ENCODE measurements around the gene RARB. TPM values are rescaled to one million over a fixed set of nuclear protein-coding genes. Genes with fewer than 3 reads are reported as not detected.

The RARB gene
- total and polyA plus RNA-seq, 2 of the 13 experiments (the other 11 are each of a cell fraction or from before 2014, with no cell fraction given): 0.16 TPM; not detected in 1

- POLR2A ChIA-PET: no interaction called here
- no peak for FAIRE-seq
- peaks cover 4 to 28% of the 10 kb centered on the region in 2 experiments; a peak in 3 of 5 replicates for H3K36me3 ChIP-seq (replicated peaks in 1 of 2; ENCODE audit: control insufficient read depth in 1 of 2, insufficient read depth in 2 of 2, low read length in 2 of 2)
- intact Hi-C loops (cut with micrococcal nuclease; ENCODE audit: unreplicated experiment): loop anchor here (10.0 kb wide), 2 partner anchors 163 to 913 kb away; no protein-coding TSS in a partner anchor
- DNase-seq (ENCODE audit: low spot score): no peak
- in situ Hi-C loops (cut with HindIII; ENCODE audit: extremely low pct_ligation_motif_present, low pct_unique_long_range_greater_than_20kb): loop anchor here (10.0 kb wide), 2 partner anchors 633 to 823 kb away; no protein-coding TSS in a partner anchor
- H3K9ac ChIP-seq (ENCODE audit: insufficient read depth, low read depth, low read length): no peak overlapping the region
- ATAC-seq: no peak
- no peak overlapping the region for H3K4me2 ChIP-seq (ENCODE audit: low read depth, low read length)
- CTCF ChIA-PET (ENCODE audit: low intra/inter-chr PET ratio, low total read pairs): no interaction called here
- H3K27ac ChIP-seq (ENCODE audit: extremely low read length, insufficient read depth, low read length): no peak overlapping the region
- H3K4me1 ChIP-seq (ENCODE audit: insufficient read depth, low read length): peaks cover 14% of the 10 kb centered on the region
- TF ChIP-seq ZNF652 (CRISPR knock-in tag; IDR thresholded peaks at IDR 0.05; ENCODE audit: borderline replicate concordance, low read depth) (no peak), ZBTB37 (CRISPR knock-in tag; IDR thresholded peaks at IDR 0.05) (no peak), ZBTB42 (CRISPR knock-in tag; IDR thresholded peaks at IDR 0.05) (no peak), ZNF33A (CRISPR knock-in tag; IDR thresholded peaks at IDR 0.05; ENCODE audit: borderline replicate concordance) (no peak), FOXA3 (CRISPR knock-in tag; IDR thresholded peaks at IDR 0.05) (no peak), CSRNP1 (CRISPR knock-in tag; IDR thresholded peaks at IDR 0.05) (no peak), ZUFSP (CRISPR knock-in tag; IDR thresholded peaks at IDR 0.05; ENCODE audit: borderline replicate concordance) (no peak), ZNF317 (CRISPR knock-in tag; IDR thresholded peaks at IDR 0.05) (no peak), ZNF816 (CRISPR knock-in tag; IDR thresholded peaks at IDR 0.05; ENCODE audit: borderline replicate concordance) (no peak), ZSCAN30 (CRISPR knock-in tag; IDR thresholded peaks at IDR 0.05) (no peak), ZNF205 (CRISPR knock-in tag; IDR thresholded peaks at IDR 0.05) (no peak)
- 98% methylated on average over 1 of the region's 1 CpG for whole genome bisulfite sequencing (ENCODE audit: low lambda C conversion rate)
- no peaks in the 10 kb centered on the region for H3K9me3 ChIP-seq (ENCODE audit: low read length)
- H2AFZ ChIP-seq (ENCODE audit: low read length): no peak overlapping the region
- no peak overlapping the region for H3K4me3 ChIP-seq (replicated peaks in 1 of 3; ENCODE audit: insufficient read depth in 1 of 3, low read depth in 2 of 3, low read length in 3 of 3)
- H3K27me3 ChIP-seq (ENCODE audit: control insufficient read depth in 1 of 2, insufficient read depth in 2 of 2, low read length in 2 of 2): no peaks in the 10 kb centered on the region
- H4K20me1 ChIP-seq (ENCODE audit: insufficient read depth, low read length): no peaks in the 10 kb centered on the region
- BruUV-seq (replicated peaks): no TSS peak
- no peaks in the 10 kb centered on the region for H3K79me2 ChIP-seq (ENCODE audit: insufficient read depth, low read length)
These were observed 169.6 kb downstream of the RARB start for GRCh38 chr3:25597535-25598101.

Measured in HepG2 (cell line).